Neural progenitor cell (in vitro differentiated cells): ENCODE results near the gene NPHP4. TPM values are rescaled to one million over a fixed set of nuclear protein-coding genes. Genes with fewer than 3 reads are reported as not detected.

Source experiments
- DNase-seq: peaks from one replicate; pipeline ENCODE4 v3.0.0-alpha.2; 2016; ENCODE audit warnings: low spot score
- H2AFZ ChIP-seq: fragments of 200-600 bp; sonication (generic); replicated peaks from 2 replicates; pipeline ENCODE4 v1.6.1; 2016; ENCODE audit warnings: antibody characterized with exemption
- H3F3A ChIP-seq: fragments of 200-600 bp; sonication (generic); 2 replicates; pipeline ENCODE4 v1.6.1; 2016; ENCODE audit warnings: antibody characterized with exemption, low read depth
- H3K27ac ChIP-seq: fragments of 200-600 bp; sonication (generic); 2 replicates; pipeline ENCODE4 v1.5.1; 2016; ENCODE audit warnings: mild to moderate bottlenecking
- H3K27me3 ChIP-seq: fragments of 200-600 bp; sonication (generic); 2 replicates; pipeline ENCODE4 v1.6.1; 2016; ENCODE audit warnings: mild to moderate bottlenecking, moderate library complexity
- H3K36me3 ChIP-seq: fragments of 200-600 bp; sonication (generic); 2 replicates; pipeline ENCODE4 v1.5.1; 2016
- H3K4me1 ChIP-seq: fragments of 200-600 bp; sonication (generic); 2 replicates; pipeline ENCODE4 v1.6.1; 2016; ENCODE audit warnings: mixed run types
- H3K4me2 ChIP-seq: fragments of 200-600 bp; sonication (generic); 2 replicates; pipeline ENCODE4 v1.6.1; 2016
- H3K4me3 ChIP-seq: fragments of 200-600 bp; sonication (generic); 2 replicates; pipeline ENCODE4 v1.5.1; 2016
- H3K79me2 ChIP-seq: fragments of 200-600 bp; sonication (generic); 2 replicates; pipeline ENCODE4 v1.6.1; 2016; ENCODE audit warnings: low read depth
- H3K9ac ChIP-seq: fragments of 200-600 bp; sonication (generic); 2 replicates; pipeline ENCODE4 v1.6.1; 2016
- H3K9me3 ChIP-seq: fragments of 200-600 bp; sonication (generic); 2 replicates; pipeline ENCODE4 v1.5.1; 2016; ENCODE audit warnings: low read depth
- H4K20me1 ChIP-seq: fragments of 200-600 bp; sonication (generic); 2 replicates; pipeline ENCODE4 v1.6.1; 2016; ENCODE audit warnings: low read depth
- H3K27ac Mint-ChIP-seq: 3 replicates; pipeline ENCODE4 v1.8.0; 2021; ENCODE audit warnings: mixed read lengths
- H3K27me3 Mint-ChIP-seq: 2 replicates; pipeline ENCODE4 v1.8.0; 2022; ENCODE audit warnings: low read depth, mild to moderate bottlenecking, inconsistent platforms, moderate library complexity, mixed read lengths; ENCODE audit not compliant: insufficient read depth
- H3K36me3 Mint-ChIP-seq: 3 replicates; pipeline ENCODE4 v1.8.0; 2021; ENCODE audit warnings: mixed read lengths
- H3K4me1 Mint-ChIP-seq: 3 replicates; pipeline ENCODE4 v1.8.0; 2021; ENCODE audit warnings: mixed read lengths
- H3K4me3 Mint-ChIP-seq: 3 replicates; pipeline ENCODE4 v1.8.0; 2021; ENCODE audit warnings: mild to moderate bottlenecking, moderate library complexity, mixed read lengths
- H3K9me3 Mint-ChIP-seq: 3 replicates; pipeline ENCODE4 v1.8.0; 2020; ENCODE audit warnings: mixed read lengths
- EZH2 ChIP-seq: fragments of 200-600 bp; sonication (generic); IDR thresholded peaks from 2 replicates; pipeline ENCODE4 v1.6.1; 2017; ENCODE audit warnings: antibody characterized with exemption, mild to moderate bottlenecking, moderate library complexity
- EZH2phosphoT487 ChIP-seq: fragments of 200-600 bp; sonication (generic); IDR thresholded peaks from 2 replicates; pipeline ENCODE4 v1.6.1; 2017; ENCODE audit warnings: antibody characterized with exemption
- total RNA-seq: library from RNA; depleted of rRNA; stranded (reverse); fragments of >200 nt; gene quantifications from 2 replicates; pipeline ENCODE4 v1.2.3, GENCODE V29; 2015; ENCODE audit warnings: low replicate concordance
- TF ChIP-seq, protein P1 (sequence below): fragments of 200-600 bp; sonication (generic); IDR thresholded peaks from 2 replicates; pipeline ENCODE4 v1.5.1; 2017; ENCODE audit warnings: antibody characterized with exemption, mild to moderate bottlenecking

NPHP4 gene
- total RNA-seq, 1 donor from 2014 or later = 8.9 TPM

- no peak for DNase-seq
- no peak overlapping the region for H3K4me2 ChIP-seq
- no peaks in the 10 kb centered on the region for H3K36me3 ChIP-seq
- H4K20me1 ChIP-seq = peaks cover 2% of the 10 kb centered on the region
- H3K4me3 ChIP-seq = no peak overlapping the region
- H3K4me1 Mint-ChIP-seq = peaks cover 5% of the 10 kb centered on the region
- H3K27ac Mint-ChIP-seq = no peak overlapping the region
- no peaks in the 10 kb centered on the region for H3K79me2 ChIP-seq
- H3K9me3 Mint-ChIP-seq = no peaks in the 10 kb centered on the region
- peaks cover under 1% of the 10 kb centered on the region for H3K4me1 ChIP-seq
- H3K27me3 Mint-ChIP-seq = peaks cover 2% of the 10 kb centered on the region
- TF ChIP-seq EZH2 (no peak), EZH2phosphoT487 (no peak)
- TF ChIP-seq, protein P1, sequence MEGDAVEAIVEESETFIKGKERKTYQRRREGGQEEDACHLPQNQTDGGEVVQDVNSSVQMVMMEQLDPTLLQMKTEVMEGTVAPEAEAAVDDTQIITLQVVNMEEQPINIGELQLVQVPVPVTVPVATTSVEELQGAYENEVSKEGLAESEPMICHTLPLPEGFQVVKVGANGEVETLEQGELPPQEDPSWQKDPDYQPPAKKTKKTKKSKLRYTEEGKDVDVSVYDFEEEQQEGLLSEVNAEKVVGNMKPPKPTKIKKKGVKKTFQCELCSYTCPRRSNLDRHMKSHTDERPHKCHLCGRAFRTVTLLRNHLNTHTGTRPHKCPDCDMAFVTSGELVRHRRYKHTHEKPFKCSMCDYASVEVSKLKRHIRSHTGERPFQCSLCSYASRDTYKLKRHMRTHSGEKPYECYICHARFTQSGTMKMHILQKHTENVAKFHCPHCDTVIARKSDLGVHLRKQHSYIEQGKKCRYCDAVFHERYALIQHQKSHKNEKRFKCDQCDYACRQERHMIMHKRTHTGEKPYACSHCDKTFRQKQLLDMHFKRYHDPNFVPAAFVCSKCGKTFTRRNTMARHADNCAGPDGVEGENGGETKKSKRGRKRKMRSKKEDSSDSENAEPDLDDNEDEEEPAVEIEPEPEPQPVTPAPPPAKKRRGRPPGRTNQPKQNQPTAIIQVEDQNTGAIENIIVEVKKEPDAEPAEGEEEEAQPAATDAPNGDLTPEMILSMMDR = no peak
- peaks cover 10% of the 10 kb centered on the region for H3K36me3 Mint-ChIP-seq
- no peaks in the 10 kb centered on the region for H3F3A ChIP-seq
- no peaks in the 10 kb centered on the region for H3K9me3 ChIP-seq
- no peak overlapping the region for H2AFZ ChIP-seq
- H3K4me3 Mint-ChIP-seq = no peak overlapping the region
- H3K27ac ChIP-seq = no peak overlapping the region
- no peaks in the 10 kb centered on the region for H3K27me3 ChIP-seq
- no peak overlapping the region for H3K9ac ChIP-seq
These were observed 131.9 kb downstream of the NPHP4 start for GRCh38 chr1:5860277-5860676.

DNA sequence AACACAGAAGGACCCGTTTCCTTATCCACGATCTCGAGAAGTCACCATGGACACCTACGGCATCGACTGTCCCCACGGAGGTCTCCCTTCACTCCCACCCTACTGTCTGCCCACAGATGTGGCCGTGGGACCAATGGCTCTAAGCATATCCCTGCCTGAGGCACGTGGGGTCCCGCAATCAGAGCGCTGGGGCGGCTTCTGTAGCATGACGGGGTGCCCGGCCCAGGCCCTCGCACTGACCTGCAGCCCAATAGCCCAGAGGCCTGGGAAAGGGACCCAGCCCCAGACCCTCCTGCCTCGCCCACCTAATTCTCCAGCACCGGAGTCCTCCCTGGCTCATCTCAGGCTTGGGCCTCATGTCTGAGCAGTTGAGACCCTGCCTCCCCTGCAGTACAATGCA lies 132.5 kb downstream of the NPHP4 start:
- no peak overlapping the region for H2AFZ ChIP-seq
- H4K20me1 ChIP-seq = no peaks in the 10 kb centered on the region
- no peak overlapping the region for H3K9ac ChIP-seq
- no peaks in the 10 kb centered on the region for H3K4me1 ChIP-seq
- no peaks in the 10 kb centered on the region for H3K36me3 ChIP-seq
- no peaks in the 10 kb centered on the region for H3K79me2 ChIP-seq
- Mint-ChIP-seq H3K9me3 (no peaks in the 10 kb centered on the region), H3K27me3 (peaks cover 2% of the 10 kb centered on the region), H3K4me3 (no peak overlapping the region), H3K36me3 (peaks cover 10% of the 10 kb centered on the region), H3K4me1 (peaks cover 5% of the 10 kb centered on the region), H3K27ac (no peak overlapping the region)
- H3K4me2 ChIP-seq = no peak overlapping the region
- TF ChIP-seq, protein P1 = no peak
- TF ChIP-seq EZH2 = no peak
- no peak for TF ChIP-seq EZH2phosphoT487
- no peak overlapping the region for H3K4me3 ChIP-seq
- H3K27me3 ChIP-seq = no peaks in the 10 kb centered on the region
- H3K9me3 ChIP-seq = no peaks in the 10 kb centered on the region
- H3K27ac ChIP-seq = no peak overlapping the region
- DNase-seq = no peak
- no peaks in the 10 kb centered on the region for H3F3A ChIP-seq

GRCh38 chr1:5858844-5859407 lies 133.3 kb downstream of the NPHP4 start:
- peak; percentile 13 for DNase-seq
- no peaks in the 10 kb centered on the region for H3K4me1 ChIP-seq
- H3K9me3 ChIP-seq = no peaks in the 10 kb centered on the region
- Mint-ChIP-seq H3K36me3 (peaks cover 10% of the 10 kb centered on the region), H3K27me3 (peaks cover 2% of the 10 kb centered on the region), H3K4me1 (peaks cover 5% of the 10 kb centered on the region), H3K27ac (no peak overlapping the region), H3K9me3 (no peaks in the 10 kb centered on the region), H3K4me3 (no peak overlapping the region)
- no peaks in the 10 kb centered on the region for H3K27me3 ChIP-seq
- H3F3A ChIP-seq = no peaks in the 10 kb centered on the region
- no peaks in the 10 kb centered on the region for H4K20me1 ChIP-seq
- no peaks in the 10 kb centered on the region for H3K79me2 ChIP-seq
- H2AFZ ChIP-seq = no peak overlapping the region
- H3K9ac ChIP-seq = no peak overlapping the region
- TF ChIP-seq EZH2 (no peak), EZH2phosphoT487 (no peak)
- TF ChIP-seq, protein P1 = no peak
- no peaks in the 10 kb centered on the region for H3K36me3 ChIP-seq
- H3K4me3 ChIP-seq = no peak overlapping the region
- H3K4me2 ChIP-seq = no peak overlapping the region
- no peak overlapping the region for H3K27ac ChIP-seq
